ENCODE measurements around the gene IFNGR1. TPM values are rescaled to one million over a fixed set of nuclear protein-coding genes. Genes with fewer than 3 reads are reported as not detected.

The IFNGR1 gene
- polyA plus RNA-seq, 1 experiment, result 56.1 TPM

DNA sequence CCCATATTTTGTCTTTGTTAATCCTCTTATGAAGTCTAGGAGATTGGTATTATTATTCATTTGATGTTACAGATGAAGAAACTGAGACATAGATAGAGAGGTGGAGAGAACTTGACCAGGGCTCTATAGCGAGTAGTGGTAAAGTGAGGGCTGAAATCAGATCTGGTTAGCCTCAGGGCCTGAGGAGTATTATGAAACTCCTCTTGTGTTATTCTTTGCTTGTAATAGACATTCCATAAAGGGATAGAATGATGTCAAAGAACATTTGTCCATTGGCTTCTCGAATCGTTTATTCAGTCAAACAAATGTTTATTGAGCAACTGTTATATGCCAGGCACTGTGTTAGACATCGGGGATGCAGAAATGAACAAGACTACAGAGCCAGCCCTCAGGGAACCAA lies 45.7 kb downstream of the IFNGR1 start, which contains the start of gene IL22RA2:
Gene IL22RA2 (minus strand): TSS at position 144 of the 400 bp plus-strand sequence. CDS start 11,895 bp downstream, outside the sequence.
- Histone ChIP-seq H3K36me3 (ENCODE audit: control insufficient read depth, insufficient read depth, low read length) (no peaks in the 10 kb centered on the region), H3K4me3 (ENCODE audit: low read depth, low read length) (no peak within 1 kb of the TSS), H3K27me3 (ENCODE audit: control insufficient read depth, insufficient read depth, low read length) (no peaks in the 10 kb centered on the region; the same call in 1 of the 2 replicates)
- ChIA-PET POLR2A (no interaction called here), CTCF (no interaction called here)
- TF ChIP-seq, protein P1, sequence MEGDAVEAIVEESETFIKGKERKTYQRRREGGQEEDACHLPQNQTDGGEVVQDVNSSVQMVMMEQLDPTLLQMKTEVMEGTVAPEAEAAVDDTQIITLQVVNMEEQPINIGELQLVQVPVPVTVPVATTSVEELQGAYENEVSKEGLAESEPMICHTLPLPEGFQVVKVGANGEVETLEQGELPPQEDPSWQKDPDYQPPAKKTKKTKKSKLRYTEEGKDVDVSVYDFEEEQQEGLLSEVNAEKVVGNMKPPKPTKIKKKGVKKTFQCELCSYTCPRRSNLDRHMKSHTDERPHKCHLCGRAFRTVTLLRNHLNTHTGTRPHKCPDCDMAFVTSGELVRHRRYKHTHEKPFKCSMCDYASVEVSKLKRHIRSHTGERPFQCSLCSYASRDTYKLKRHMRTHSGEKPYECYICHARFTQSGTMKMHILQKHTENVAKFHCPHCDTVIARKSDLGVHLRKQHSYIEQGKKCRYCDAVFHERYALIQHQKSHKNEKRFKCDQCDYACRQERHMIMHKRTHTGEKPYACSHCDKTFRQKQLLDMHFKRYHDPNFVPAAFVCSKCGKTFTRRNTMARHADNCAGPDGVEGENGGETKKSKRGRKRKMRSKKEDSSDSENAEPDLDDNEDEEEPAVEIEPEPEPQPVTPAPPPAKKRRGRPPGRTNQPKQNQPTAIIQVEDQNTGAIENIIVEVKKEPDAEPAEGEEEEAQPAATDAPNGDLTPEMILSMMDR (IDR thresholded peaks at IDR 0.05; ENCODE audit: insufficient read depth, low read depth, low read length), result no peak
- no peak for DNase-seq (ENCODE audit: low read depth)

DNA sequence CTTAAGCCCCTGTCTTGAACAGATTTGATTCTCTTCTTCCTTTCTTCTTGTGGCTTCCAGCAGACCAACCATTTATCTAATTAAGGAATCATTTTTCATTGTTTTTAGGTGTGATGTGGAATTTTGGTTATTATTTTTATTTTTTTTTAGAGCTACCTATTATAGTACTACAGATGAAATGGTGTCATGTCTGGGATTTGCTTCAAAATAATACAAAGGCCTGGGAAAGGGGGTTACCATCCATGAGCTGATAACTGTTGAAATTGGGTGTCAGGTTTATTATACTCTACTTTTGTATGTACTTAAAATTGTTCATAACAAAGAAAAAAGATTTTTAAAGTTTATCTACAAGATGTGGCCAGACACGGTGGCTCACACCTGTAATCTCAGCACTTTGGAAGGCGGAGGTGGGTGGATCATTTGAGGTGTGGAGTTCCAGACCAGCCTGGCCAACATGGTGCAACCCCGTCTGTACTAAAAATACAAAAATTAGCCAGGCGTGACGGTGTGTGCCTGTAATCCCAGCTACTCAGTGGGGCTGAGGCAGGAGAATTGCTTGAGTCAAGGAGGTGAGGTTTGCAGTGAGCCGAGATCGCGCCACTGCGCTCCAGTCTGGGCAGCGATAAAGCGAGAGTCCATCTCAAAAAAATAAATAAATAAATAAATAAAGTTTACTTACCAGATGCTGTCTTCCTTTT lies 46.3 kb downstream of the IFNGR1 start:
- Histone ChIP-seq H3K36me3 (ENCODE audit: control insufficient read depth, insufficient read depth, low read length) (no peaks in the 10 kb centered on the region), H3K4me3 (ENCODE audit: low read depth, low read length) (no peak overlapping the region), H3K27me3 (ENCODE audit: control insufficient read depth, insufficient read depth, low read length) (no peaks in the 10 kb centered on the region; the same call in 1 of the 2 replicates)
- DNase-seq (ENCODE audit: low read depth), result no peak
- ChIA-PET POLR2A (no interaction called here), CTCF (no interaction called here)
- TF ChIP-seq, protein P1 (IDR thresholded peaks at IDR 0.05; ENCODE audit: insufficient read depth, low read depth, low read length), result no peak

DNA sequence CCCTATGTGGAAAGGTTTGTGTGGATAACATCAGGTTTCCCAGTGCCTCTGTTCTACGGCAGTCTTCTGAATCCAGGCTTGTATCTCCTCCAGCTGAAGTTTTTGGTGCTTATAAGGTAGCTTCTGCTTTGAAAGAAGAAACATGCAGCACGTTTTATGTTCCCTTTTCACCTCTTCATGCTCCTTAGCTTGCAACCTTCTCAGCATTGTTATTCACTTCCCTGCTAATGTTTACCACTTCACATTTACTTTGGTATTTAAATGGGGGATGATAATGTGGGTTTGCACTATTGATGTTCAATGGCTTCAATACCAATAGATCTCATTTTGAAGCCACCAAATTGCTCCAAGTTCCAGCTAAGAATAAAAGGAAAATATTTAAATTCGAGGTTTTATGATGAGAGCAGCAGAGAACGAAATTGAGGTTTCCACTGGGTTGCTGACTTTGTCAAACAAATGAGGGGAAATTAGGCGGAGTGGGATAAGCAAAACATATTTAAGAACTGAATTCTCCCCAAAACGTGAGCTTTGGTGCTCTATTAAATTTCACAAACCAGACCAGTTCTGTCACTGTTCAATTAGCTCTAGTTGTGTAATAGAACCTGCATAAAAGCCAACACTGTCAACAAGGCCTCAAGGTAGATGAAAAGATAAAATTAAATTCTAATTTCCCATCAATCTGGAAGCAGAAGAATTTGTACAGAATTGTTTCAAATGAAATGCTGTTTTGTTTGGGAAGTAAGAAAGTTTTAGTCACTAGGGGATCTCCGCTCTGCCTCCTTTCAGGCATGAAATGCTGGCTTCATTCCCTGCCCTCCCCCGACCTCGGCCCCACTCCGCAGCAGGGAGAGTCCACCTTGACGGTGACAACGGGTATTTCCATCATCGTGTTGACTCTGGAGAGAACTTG lies 47.1 kb downstream of the IFNGR1 start:
- DNase-seq (ENCODE audit: low read depth), result no peak
- Histone ChIP-seq H3K27me3 (ENCODE audit: control insufficient read depth, insufficient read depth, low read length) (peaks cover 2% of the 10 kb centered on the region; the same call in 1 of the 2 replicates), H3K4me3 (ENCODE audit: low read depth, low read length) (no peak overlapping the region), H3K36me3 (ENCODE audit: control insufficient read depth, insufficient read depth, low read length) (no peaks in the 10 kb centered on the region)
- ChIA-PET CTCF (interaction anchor here (1.6 kb wide), 1 partner anchor 143 kb away, joined by 5 read pairs; no protein-coding TSS in a partner anchor), POLR2A (no interaction called here)
- TF ChIP-seq, protein P1 (IDR thresholded peaks at IDR 0.05; ENCODE audit: insufficient read depth, low read depth, low read length), result no peak

DNA sequence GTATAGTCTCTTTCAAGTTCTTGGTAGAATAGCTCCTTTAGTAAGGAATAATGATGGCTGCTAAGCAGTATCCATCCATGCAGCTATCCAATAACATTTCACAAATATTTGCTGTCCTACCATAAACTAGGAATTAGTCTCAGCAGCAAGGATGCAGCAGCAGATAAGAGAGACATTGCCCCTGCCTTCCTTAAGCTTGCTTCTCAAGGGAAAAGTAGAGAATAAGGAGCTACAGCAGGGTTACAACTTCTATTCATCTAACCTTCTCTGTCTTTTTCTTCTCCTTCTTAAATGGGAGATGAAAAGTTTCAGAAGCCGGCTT lies 48.2 kb downstream of the IFNGR1 start:
- H3K4me3 ChIP-seq (ENCODE audit: low read depth, low read length), result no peak overlapping the region
- POLR2A ChIA-PET, result no interaction called here
- CTCF ChIA-PET, result interaction anchor here (1.6 to 2.5 kb wide), 2 partner anchors 10 to 144 kb away, joined by 5 to 7 read pairs; no protein-coding TSS in a partner anchor
- H3K36me3 ChIP-seq (ENCODE audit: control insufficient read depth, insufficient read depth, low read length), result no peaks in the 10 kb centered on the region
- TF ChIP-seq, protein P1 (IDR thresholded peaks at IDR 0.05; ENCODE audit: insufficient read depth, low read depth, low read length), result no peak
- no peak for DNase-seq (ENCODE audit: low read depth)
- H3K27me3 ChIP-seq (ENCODE audit: control insufficient read depth, insufficient read depth, low read length), result peaks cover 2% of the 10 kb centered on the region; the same call in 1 of the 2 replicates

All from BJ (cell line).